HG03095 (cell line): Measurements from ENCODE around the gene TRPV5.
"Not testable (repeated sequence)": the region's sequence is repeated elsewhere in the genome, so short reads cannot be mapped to it uniquely, and the experiment has no call there.

Experiments
- ATAC-seq: cut with Tn5 transposase; IDR thresholded peaks from one replicate; pipeline ENCODE4 v1.9.1; 2021; ENCODE audit warnings: moderate library complexity; ENCODE audit not compliant: unreplicated experiment

Gene TRPV5

DNA sequence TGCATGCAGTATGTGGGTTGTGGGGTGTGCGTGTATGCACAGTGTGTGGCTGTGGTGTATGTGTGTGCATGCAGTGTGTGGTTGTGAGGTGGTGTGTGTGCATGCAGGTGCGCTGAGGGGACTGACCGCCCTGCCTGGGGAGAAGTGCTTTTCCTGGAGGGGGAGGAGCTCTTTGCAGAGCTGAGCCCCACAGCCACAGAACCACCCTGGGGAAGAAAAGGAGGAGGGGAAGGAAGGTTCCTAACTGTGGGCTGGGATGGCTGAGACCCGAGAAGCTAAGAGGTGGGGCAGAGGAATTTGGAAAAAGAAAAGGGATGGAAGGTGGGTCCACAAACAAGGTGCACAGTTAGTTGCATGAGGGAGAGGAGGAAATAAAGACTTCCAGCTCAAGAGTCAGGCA is at the start of gene TRPV5:
Gene TRPV5 (minus strand): TSS at position 123 of the 400 bp plus-strand sequence. CDS start 287 bp downstream, outside the sequence.
- ATAC-seq, result no peak

DNA sequence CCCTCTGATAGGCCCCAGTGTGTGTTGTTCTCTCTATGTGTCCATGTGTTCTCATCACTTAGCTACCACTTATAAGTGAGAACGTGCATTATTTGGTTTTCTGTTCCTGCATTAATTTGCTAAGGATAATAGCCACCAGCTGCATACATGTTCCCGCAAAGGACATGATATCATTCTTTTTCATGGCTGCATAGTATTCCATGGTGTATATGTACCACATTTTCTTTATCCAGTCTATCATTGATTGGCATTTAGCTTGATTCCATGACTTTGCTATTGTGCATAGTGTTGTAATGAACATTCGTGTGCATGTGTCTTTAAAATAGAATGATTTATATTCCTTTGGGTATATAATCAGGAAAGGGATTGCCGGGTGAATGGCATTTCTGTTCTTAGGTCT is 44.9 kb upstream of the TRPV5 start:
- ATAC-seq, result not testable (repeated sequence)

DNA sequence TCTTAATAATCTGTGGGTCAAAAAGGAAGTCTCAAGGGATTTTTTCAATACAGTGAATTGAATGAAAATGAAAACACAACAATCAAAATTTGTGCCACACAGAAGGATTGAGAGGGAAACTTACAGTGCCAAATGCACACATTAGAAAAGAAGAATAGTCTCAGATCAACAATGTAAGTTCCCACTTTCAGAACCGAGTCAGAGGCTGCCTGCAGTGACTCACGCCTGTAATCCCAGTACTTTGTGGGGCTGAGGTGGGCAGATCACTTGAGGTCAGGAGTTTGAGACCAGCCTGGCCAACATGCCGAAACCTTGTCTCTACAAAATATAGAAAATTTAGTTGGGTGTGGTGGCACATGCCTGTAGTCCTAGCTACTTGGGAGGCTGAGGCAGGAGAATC is 41.1 kb upstream of the TRPV5 start:
- no peak for ATAC-seq

DNA sequence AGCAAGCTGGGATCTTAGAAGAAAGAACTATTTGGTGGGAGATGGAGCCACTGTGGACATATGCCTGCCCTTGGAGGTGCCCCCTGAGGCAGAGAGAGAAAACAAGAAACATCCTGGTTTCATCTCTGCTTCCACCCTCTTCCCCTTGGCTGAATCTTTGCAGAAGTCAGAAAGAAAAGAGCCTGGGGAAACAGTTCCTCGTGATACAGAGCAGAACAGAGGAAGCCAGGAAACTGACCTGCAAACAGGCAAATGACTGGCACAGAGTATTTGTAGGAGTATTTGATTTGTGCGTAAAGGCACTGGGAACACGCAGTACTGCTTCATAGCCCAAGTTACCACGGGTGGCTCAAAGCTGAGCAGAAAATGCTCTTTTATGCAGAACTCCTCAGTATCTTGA is 35.6 kb upstream of the TRPV5 start:
- no peak for ATAC-seq

DNA sequence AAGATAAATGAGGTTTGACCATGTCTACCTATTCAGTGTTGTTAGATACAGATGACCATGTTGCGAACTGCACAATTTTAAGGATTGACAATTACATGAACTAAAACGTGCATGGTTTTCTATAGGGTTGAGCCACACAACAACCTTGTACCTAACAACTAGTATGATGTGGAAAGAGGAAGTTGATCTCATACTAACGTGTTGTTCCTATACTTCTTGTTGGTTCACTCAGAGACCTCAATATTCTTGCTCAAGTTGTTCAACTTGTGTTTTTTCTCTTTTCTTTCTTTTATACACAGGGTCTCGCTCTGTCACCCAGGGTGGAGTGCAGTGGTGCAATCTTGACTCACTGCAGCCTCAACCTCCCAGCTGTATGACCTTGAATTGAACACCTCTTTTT is 34.7 kb upstream of the TRPV5 start:
- no peak for ATAC-seq

DNA sequence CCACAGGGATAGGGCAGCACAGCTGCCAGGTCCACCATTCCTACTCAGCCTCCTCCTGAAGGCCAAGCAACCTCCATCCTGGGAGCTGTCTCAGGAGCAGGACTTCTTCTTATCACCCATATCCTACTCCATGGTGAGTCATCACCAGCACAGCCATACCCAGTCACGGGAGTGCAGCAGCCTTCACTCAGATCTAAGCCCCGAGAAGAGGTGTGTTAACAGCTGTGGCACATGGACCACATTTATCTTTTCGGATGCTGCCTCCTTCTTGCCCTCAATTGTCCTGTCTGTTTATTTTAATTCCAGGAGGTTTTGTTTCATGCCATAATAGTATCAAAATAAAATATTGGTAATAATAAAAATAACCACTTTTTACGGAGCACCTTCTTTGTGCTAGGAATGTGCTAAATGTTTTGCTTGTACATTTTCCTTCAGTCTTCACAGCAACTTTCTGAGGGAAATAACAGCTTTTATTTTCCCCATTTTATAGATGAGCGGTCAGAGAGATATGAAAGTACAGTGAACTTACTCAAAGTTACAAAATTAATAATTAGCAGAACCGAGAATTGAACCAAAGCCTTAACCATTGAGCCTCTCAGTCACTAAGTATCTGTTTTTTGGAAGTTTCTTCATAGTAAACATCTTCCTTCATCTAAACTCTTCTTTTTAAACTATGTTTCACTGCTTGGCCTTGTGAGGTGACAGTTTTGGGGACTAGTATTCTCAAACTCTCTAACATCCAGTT is 31.1 kb upstream of the TRPV5 start:
- no peak for ATAC-seq

DNA sequence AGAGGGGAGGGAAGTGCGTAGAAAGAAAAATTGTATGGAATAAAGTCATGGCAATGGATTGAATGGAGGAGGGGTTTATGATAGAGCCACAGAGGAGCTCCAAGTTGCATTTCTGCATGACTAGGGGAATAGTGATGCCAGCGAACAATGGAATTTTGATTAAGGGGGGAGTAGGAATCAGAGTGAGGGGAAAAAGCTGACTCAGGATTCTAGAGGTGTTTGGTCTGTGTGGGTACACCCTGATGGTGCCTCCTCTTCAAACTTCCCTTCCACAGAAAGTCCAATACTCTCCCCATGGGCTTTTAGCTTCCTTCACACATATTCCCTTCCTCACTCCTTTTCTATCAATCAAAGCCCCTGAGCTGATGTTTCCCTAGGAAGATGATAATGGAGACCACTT is 30.4 kb upstream of the TRPV5 start:
- no peak for ATAC-seq

DNA sequence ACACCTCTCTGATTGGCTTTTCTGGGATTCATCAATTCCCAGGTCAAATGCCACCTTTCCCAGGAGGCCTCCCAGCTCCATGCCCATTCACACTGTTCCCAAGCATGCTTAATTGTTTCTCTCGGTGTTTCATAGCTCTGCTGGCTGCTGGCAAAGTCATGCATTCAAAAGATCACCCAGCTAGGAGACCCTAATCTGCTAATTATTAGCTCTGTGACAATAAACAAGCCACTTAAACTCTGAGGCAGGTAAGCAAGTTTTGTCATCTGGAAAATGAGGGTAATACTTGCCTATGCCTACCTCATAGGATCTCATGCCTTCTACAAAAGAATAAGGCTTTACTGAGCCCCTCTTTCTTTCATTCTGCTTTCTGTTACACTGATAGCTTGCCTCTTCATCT is 29.4 kb upstream of the TRPV5 start:
- ATAC-seq, result no peak

DNA sequence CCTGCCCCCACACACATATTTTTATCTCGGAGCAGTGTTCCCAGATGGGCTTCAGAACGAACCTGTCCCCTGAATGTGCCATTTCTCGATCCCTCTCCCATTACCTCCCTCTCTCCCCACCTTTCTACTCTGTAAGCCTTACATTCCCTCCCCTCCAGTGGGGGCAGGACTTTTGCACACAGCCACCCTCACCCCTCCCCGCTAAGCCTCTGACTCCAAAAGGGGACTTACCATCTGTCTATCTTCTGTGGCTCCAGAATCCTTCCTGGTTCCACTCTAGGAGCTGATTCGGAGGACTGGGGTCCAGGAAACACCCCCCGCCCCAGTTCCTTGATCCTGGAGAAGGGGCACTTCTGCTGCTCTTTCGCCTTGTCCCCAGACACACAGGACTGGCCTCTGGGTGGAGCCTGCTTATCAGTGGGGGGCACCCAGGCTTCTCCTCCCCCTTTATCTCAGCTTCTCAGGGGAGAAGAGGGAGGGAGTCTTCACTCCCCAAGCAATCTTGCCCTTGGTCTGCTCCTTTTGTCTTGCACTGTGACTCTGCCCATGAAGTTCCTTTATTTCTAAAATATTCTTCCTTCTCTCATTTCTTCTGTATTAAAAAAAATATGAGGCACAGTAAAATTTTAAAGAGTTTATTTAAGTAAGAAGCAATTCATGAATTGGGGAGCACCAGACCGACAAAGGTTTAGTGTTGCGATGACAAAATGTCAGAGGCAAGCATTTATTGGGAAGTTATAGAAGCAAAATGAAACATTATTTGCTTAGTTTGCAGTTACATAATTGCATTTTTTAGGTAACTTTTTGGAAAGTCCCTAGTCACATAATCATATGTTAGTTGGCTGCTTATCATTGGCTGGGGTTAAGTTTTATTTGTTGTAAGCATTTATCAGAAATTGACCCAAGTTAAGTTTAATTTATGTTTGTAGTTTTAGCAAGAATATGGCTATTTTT is 28.7 kb upstream of the TRPV5 start, which contains the start of gene KEL:
Gene KEL (minus strand): TSS at position 391 of the 954 bp plus-strand sequence. CDS start 157 bp downstream, at position 234.
- no peak for ATAC-seq

DNA sequence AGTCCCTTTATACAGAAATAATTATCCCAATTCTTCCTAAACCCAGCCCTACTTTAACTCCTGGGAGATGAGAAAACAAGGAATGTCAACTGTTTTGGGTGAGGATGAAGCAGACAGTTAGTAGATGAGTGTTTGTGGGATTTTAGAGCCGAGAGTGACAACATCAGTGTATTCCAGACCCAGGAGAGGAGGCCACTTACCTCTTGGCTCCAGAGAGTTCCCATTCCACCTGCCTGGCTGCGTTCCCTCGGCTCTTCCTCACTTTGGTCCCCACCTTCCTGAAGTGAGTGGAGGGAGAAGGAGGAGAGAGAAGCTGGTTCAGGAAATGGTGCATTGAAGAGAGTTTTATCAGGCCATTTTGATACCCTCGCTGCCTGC is 28.0 kb upstream of the TRPV5 start:
- ATAC-seq, result no peak

DNA sequence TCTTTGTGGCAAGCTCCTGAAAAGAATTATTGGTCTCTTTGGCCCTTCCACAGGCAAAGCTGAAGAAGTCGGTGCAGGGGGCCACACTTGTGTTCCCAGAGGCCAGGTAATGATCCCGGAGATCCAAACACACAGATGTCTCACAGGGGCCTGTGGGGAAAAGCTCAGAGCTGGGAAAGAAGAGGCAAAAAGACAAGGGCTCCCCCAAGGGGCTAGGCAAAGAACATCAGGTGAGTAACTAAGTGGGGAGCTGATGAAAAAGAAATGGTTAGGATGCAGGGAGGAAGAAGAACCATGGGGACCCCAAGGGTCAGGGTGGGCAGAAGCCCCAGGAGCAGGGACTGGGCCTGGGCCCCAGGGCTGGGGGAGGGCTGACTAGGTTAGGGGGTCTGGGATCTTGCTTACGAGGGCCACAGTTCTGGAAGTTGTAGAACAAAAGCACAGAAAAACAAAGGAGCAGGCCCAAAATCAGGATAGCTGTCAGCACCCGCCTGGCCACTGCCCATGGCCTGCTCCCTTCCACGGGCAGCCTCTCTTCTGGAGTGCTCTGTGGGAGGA is 27.5 kb upstream of the TRPV5 start:
- no peak for ATAC-seq

DNA sequence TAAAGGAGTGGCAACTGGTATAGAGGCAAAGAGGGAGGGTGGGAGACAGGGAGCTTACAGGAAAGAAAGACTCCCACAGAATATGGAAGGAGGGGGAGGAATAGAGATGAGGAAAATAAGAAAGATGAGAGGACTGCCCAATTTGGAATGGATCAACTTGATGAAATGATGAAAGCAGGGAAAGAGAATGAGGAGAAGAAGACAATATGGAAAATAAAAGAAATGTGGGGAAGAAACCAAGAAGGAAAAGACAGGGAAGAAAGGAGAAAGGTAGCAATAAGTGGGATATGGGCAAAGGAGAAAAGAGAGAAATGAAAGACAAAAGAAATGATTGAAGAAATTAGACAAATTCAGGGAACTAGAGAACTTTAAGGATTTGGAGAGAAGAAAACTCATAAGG is 25.7 kb upstream of the TRPV5 start:
- ATAC-seq, result no peak

DNA sequence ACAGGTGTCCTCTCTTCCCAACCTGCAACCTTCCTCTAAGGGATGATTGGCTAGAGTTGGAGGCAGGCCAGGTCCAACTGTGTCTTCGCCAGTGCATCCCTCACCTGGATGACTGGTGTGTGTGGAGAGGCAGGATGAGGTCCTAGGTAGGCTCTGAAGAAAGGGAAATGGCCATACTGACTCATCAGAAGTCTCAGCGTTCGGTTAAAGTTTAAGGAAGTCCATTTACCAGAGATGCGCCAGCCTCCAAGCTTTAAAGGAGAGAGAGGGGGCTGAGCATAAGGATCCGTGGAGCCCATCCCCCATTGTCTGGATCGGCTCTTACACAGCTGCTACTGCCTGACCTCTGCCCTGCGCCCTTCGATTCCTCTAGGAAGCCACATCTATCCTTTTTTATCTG is 24.2 kb upstream of the TRPV5 start:
- no peak for ATAC-seq

DNA sequence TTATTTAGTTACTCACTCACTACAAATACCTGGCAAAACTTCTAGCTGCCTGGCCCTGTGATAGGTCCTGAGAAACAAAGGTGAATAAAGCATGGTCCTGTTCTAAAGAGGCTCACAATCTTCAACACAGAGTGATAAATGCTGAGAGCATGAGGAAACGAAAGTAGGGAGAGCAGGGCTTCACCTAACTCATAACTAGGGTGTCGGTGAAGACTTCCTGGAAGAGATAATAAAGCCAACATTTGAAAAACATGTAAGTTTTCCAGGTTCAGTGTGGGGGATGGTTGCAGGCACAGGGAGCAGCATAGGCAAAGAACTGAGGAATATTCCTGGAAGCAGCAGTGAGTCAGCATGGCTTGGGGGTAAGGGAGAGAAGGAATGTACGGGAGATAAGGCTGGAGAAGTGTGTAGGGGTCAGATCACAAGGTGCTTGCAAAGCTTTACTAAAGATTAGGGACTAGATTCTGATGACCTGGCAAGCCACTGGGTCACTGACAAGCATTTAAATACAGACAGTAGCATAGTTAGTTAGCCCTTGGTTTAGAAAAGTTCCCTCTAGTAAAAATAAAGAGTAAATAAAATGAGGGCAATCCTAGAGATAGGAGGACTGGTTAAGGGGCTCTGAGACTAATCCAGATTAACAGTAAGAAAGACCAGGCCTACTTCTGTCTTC is 23.5 kb upstream of the TRPV5 start:
- ATAC-seq, result no peak

DNA sequence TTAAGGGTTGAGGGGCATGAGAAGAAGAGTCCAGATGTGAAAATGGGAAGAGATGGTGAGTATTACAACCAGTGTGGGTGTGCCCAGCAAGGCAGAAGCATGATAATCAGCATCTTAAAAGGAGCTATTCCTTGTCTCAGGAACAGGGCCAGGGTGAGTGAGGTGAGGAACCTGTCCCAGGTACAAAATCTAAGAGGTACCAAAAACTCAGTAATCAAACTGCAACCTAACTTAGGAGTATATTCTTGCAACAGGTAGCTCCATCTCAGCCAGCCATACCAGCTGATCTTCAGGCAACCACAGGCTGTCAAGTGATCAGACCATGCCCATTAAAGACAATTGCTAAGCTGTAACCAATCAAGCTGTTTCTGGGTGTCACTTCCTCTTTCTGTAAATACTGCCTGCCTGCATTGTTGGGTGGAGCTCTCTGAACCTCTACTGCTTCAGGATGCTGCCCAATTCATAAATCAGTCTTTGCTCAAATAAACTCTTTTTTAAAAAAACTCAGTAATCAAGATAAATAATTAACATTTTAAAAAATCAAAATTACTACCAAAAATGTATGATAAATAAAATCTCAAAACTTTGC is 21.2 kb upstream of the TRPV5 start:
- no peak for ATAC-seq

DNA sequence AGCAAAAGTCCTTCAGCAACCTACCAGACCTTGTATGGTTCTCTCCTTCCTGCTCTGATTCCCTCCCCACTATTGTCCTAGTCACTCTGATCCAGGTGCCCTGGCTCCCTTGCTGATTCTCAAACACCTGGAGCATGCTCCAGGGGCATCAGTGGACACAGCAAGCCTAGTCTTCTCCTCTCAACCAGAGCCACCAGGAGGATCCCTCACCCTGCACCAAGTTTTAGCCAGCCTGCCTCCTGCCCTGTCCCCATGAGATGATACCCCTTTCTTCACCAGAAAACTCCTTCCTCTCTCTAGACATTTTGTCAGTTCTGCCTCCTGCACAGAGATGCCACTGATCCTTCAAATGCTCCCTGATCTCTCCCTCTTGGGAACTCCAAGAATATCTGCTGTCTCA is 16.7 kb upstream of the TRPV5 start:
- ATAC-seq, result no peak

DNA sequence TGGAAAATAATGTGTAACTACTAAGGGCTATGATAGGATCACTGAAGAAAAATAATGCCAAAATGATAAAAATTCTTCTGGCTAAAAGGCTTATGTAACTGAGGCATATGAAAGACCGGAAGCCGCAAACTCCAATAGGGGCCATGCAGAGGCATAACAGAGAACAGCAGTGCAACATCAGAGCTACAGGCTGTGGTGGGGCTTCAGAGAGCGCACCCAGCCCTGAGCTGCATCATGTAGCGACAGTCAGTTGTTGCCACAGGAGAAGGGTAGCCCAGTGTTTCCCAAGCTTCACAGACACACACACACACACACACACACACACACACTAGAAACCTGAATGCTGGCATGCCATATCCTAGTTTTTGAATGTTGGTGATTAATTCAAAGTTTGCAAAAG is 15.1 kb upstream of the TRPV5 start:
- ATAC-seq, result no peak

DNA sequence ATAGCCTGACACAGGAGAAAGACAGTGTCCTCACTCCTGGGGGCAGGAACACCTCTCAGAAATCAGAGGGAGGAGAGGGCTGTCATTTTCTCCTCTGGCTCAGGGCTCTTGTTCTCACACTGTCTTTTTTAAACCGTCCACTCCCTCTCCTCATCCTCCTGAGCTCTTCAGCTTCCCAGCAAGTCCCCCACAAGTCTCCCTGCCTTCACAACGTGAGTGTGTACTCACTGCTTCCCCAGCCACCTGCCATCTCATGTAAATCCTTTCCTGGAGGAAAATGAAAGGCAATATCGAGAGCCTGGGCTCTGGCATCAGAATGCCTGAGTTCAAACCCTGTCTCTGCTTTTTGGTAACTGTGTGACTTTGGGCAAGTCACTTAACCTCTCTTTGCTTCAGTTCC is 11.5 kb upstream of the TRPV5 start:
- no peak for ATAC-seq

DNA sequence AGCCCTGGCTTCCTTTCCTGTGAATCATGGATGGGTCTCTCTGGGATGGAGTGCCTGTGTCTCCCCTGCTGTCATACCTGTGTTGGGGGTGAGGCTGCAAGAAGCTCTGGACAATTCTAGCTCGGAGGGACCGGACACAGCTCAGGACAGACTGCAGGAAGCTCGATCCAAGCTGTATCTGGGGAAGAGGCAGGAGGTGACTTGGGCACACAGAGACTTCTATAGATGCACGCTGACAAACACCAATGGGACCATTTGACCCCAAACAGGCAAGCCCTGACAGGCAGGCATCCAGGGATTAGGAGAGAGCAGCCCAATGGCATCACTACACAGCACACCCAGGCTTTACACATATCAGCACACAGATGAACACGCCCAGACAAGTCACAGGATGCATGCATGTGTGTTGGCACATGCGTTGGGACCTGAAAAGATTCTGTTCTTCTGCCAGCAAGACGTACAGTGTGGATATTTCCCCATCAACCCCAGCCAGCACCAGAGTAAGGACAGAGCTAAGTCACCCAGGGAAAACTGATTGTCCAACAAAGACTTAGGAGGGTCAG is 10.2 kb upstream of the TRPV5 start:
- ATAC-seq, result no peak

DNA sequence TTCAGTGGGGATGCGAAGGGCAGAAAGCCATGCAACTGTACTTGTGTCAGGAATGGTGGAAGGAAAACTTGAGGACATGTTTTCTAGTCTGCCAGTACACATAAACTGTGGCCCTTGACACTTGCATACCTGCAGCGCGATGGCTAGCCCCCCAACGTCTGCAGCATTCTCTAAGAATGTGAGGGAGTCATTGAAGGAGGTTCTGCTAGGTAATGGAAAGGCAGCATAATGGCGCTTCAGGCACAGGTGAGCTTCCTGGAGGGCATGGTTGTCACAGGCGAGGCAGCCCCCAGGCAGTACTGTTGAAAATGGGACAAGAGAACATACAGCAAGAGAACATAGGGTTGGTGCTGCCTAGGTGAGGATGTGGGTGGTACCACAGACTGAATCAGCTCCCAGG is 9.2 kb upstream of the TRPV5 start:
- ATAC-seq, result no peak

DNA sequence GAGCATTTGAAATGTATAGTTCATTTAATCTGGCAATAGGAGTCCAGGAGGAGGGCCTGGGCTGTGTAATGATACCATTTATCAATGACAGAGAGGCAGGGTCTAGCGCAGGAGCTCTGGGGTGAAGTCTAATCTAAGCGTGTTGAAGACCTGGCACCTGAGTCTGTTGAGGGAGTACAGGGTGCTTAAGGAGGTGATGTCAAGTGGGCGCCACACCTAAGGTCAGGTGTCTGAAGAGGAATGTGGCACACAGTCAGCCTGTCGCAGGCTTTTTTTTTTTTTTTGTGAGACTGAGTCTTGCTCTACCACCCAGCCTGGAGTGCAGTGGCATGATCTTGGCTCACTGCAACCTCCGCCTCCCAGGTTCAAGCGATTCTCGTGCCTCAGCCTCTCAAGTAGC is 8.0 kb upstream of the TRPV5 start:
- ATAC-seq, result no peak
